Brain microvascular endothelial cell (primary cell): Measurements from ENCODE around the gene GXYLT1.

Source experiments
- DNase-seq: peaks from one replicate; pipeline ENCODE4 v3.0.0-alpha.2; 2020
- H3K27ac ChIP-seq: fragments of 250-450 bp; sonication (Bioruptor Pico); 2 replicates; pipeline ENCODE4 v1.5.1; 2020; ENCODE audit warnings: mild to moderate bottlenecking, moderate library complexity
- H3K27me3 ChIP-seq: fragments of 250-450 bp; sonication (Bioruptor Pico); replicated peaks from 2 replicates; pipeline ENCODE4 v1.5.1; 2020; ENCODE audit warnings: mild to moderate bottlenecking
- H3K36me3 ChIP-seq: fragments of 250-450 bp; sonication (Bioruptor Pico); replicated peaks from 2 replicates; pipeline ENCODE4 v1.5.1; 2020; ENCODE audit warnings: mild to moderate bottlenecking
- H3K4me3 ChIP-seq: 2 replicates; pipeline ENCODE4 v1.5.1; 2011; ENCODE audit warnings: low read depth, mild to moderate bottlenecking, control low read depth, low read length, moderate library complexity
- in situ Hi-C: cut with HindIII; loops from 2 replicates; pipeline ENCODE4 v1.10.0; 2017; ENCODE audit warnings: low sequenced_read_pairs, low pct_ligation_motif_present
- TF ChIP-seq, protein P1 (sequence below): IDR thresholded peaks from 2 replicates; pipeline ENCODE4 v1.5.1; 2011; ENCODE audit warnings: low read depth, mild to moderate bottlenecking, moderate library complexity, low read length, control low read depth, inconsistent platforms; ENCODE audit errors: missing control alignments

Gene GXYLT1

DNA sequence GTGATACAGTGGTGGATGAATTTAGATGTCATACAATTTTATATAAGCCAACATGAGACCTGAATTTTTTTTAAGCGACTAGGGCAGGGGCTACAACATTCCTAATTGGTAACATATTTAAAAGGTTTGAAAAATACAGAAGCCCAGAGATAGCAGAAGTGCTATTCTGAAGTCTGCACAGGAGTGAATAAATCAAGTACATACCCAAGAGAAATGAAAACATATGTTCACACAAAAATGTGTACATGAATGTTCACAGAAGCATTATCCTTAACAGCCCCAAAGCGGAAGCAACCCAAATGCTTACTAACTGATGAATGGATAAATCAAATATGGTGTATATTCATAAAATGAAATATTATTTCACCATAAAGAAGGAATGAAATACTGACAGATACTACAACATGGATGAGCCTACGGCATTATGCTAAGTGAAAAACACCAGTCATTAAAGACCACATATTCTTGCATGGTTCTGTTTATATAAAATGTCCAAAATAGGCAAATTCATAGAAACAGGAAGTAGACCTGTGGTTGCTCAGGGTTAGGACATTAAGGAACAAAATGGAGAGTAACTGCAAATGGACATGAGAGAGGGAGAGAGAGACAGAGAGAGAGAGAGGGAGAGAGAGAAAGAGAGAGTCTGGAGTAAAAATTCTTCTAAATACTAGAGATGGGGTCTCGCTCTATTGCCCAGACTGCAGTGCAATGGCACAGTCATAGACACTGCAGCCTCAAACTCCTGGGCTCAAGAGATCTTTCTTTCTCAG, 28.0 kb upstream of the GXYLT1 start:
- Histone ChIP-seq H3K36me3 (peaks cover 2% of the 10 kb centered on the region), H3K27me3 (no peaks in the 10 kb centered on the region), H3K27ac (no peak overlapping the region), H3K4me3 (no peak overlapping the region)
- in situ Hi-C loops = no loop called here
- DNase-seq = no peak
- TF ChIP-seq, protein P1, sequence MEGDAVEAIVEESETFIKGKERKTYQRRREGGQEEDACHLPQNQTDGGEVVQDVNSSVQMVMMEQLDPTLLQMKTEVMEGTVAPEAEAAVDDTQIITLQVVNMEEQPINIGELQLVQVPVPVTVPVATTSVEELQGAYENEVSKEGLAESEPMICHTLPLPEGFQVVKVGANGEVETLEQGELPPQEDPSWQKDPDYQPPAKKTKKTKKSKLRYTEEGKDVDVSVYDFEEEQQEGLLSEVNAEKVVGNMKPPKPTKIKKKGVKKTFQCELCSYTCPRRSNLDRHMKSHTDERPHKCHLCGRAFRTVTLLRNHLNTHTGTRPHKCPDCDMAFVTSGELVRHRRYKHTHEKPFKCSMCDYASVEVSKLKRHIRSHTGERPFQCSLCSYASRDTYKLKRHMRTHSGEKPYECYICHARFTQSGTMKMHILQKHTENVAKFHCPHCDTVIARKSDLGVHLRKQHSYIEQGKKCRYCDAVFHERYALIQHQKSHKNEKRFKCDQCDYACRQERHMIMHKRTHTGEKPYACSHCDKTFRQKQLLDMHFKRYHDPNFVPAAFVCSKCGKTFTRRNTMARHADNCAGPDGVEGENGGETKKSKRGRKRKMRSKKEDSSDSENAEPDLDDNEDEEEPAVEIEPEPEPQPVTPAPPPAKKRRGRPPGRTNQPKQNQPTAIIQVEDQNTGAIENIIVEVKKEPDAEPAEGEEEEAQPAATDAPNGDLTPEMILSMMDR = no peak

DNA sequence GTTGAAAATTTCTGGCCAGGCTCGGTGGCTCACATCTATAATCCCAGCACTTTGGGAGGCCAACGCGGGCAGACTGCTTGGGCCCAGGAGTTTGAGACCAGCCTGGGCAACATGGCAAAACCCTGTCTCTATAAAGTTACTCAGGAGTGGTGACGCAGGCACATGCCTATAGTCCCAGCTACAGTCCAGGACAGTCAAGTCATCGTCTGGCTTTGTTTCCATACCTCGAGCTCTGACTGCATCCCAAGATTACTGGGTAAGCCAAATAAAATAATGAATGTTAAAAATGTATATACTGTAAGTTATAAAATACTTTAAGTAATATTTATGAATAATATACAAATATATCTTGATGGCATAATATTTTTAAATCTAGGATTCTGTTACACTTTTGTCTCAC, 23.0 kb upstream of the GXYLT1 start:
- no peak for DNase-seq
- no peak overlapping the region for H3K27ac ChIP-seq
- TF ChIP-seq, protein P1 = no peak
- in situ Hi-C loops = no loop called here
- no peak overlapping the region for H3K4me3 ChIP-seq
- no peaks in the 10 kb centered on the region for H3K36me3 ChIP-seq
- no peaks in the 10 kb centered on the region for H3K27me3 ChIP-seq

DNA sequence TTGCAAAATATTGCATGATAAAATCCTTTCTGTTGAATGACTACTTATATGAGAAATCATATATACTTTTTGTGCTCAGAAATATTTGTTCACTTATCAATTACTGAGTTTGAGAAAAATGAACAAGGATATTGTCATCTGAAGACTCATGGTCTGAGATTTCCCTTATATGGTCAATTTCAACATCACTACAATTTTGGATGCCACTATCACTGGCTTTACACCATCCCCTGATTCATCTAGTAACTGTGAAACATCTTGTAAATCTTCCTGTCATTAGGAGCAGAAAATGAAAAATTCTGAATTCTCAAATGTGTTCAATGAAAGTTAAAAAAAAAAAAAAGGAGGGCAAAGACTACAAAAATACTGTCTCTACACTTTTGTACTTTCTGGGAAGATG, 21.8 kb upstream of the GXYLT1 start:
- TF ChIP-seq, protein P1 = no peak
- no peak for DNase-seq
- Histone ChIP-seq H3K36me3 (no peaks in the 10 kb centered on the region), H3K4me3 (no peak overlapping the region), H3K27ac (no peak overlapping the region), H3K27me3 (no peaks in the 10 kb centered on the region)
- in situ Hi-C loops = no loop called here

DNA sequence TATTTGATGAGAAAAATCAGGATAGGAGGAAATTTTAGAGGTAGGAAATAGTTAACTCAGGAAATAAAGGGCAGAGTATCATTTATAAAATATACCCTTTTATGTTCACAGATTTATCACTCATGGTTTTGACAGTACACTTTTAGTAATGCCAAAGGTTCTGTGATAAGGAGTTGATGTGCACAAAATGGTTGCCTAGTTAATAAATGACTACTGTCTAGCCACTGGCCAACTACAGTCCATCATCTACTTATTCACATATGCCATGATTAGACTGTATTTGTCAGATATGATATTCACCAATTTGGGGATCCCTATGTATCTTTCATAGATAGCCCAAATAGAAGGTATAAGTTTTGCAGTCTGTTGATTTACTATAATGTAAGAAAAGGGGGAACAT, 19.2 kb upstream of the GXYLT1 start:
- in situ Hi-C loops = no loop called here
- H3K27me3 ChIP-seq = no peaks in the 10 kb centered on the region
- no peak for DNase-seq

DNA sequence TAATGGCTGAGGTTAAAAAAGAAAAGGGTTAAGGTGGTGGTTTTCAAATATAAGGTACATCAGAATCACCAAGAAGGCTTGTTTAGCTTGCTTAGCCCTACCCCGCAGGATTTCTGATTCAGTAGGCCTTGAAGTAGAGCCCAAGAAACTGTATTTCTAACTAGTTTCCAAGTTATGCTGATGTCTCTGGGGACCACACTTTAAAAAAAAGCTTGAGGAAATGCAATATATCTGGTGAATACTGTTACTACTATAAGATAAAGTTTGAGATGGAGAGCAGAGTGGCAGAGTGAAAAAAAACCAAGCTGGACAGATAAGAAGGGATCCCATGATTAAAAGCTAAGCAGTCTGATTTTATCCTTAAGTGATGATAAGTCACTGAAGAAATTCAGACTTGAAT, 18.3 kb upstream of the GXYLT1 start:
- in situ Hi-C loops = no loop called here
- Histone ChIP-seq H3K4me3 (no peak overlapping the region), H3K36me3 (no peaks in the 10 kb centered on the region), H3K27me3 (no peaks in the 10 kb centered on the region), H3K27ac (no peak overlapping the region)
- TF ChIP-seq, protein P1 = no peak
- peak; percentile 2 for DNase-seq

More for the DNA sequence above, 19.2 kb upstream of the GXYLT1 start:
- TF ChIP-seq, protein P1 = no peak
- Histone ChIP-seq H3K27ac (no peak overlapping the region), H3K4me3 (no peak overlapping the region), H3K36me3 (no peaks in the 10 kb centered on the region)

DNA sequence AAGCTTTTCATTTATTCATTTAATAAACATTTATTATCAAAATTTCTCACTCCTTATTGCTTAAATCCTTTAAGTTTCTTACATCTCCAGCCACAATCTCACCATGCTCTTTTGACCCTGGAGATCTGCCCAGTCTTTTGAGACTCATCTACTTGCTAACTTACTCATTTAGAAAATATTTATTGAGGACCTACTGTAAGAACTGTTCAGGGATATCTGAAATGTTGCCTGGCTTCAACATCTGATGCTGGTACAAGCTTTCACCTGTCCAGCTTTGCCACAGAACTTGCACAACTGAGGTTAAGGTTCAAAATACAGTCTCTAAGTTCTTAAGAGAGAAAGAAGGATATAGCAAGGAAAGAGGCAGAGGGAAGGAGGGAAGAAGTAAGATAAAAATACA, 17.5 kb upstream of the GXYLT1 start:
- in situ Hi-C loops = no loop called here

More for the DNA sequence above, 17.5 kb upstream of the GXYLT1 start:
- TF ChIP-seq, protein P1 = no peak
- H3K36me3 ChIP-seq = no peaks in the 10 kb centered on the region
- H3K27me3 ChIP-seq = no peaks in the 10 kb centered on the region
- peak; percentile 16 for DNase-seq
- H3K27ac ChIP-seq = no peak overlapping the region
- H3K4me3 ChIP-seq = no peak overlapping the region
